GM19043 (cell line): Measurements from ENCODE around the gene STK38L.
"Not testable (repeated sequence)": the region's sequence is repeated elsewhere in the genome, so short reads cannot be mapped to it uniquely, and the experiment has no call there.

Experiments used
- ATAC-seq: cut with Tn5 transposase; IDR thresholded peaks from one replicate; pipeline ENCODE4 v1.9.1; 2021; ENCODE audit warnings: low read depth; ENCODE audit not compliant: unreplicated experiment

The STK38L gene

DNA sequence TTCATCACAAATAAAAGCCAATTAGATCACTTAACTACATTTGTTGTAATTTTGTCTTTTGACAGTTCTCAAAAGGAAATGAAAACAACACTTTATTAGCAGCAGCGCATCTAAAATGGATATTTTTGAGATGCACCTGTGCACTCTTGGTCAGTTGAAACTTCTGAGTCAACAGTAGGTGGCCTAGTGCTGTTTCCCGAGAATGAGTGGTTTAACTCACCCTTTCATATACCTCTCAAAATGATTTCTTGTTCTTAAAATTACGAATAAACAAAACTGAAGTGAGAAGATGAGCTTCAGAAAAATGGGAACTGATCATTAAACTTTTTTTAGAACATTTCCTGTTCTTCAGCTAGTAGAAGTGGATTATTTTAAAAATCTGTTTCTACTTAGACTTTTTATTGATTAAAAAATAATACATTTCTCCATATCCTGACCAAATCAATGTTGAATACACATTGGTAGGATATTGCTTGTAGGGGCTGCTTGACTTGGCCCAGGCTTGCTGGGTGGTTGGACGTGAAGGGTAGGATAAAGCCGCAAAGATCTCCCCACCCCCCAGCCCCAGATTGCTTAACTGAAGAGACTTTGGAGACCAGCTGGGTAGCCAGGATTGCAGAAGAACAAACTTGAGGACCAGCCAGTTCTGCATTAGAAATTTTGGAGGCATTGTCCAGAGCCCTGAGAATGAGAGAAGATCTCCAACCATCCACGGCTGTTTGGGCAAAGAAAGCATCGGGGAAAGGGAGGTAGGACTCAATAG is 22.3 kb upstream of the STK38L start:
- peak; percentile 70 for ATAC-seq

DNA sequence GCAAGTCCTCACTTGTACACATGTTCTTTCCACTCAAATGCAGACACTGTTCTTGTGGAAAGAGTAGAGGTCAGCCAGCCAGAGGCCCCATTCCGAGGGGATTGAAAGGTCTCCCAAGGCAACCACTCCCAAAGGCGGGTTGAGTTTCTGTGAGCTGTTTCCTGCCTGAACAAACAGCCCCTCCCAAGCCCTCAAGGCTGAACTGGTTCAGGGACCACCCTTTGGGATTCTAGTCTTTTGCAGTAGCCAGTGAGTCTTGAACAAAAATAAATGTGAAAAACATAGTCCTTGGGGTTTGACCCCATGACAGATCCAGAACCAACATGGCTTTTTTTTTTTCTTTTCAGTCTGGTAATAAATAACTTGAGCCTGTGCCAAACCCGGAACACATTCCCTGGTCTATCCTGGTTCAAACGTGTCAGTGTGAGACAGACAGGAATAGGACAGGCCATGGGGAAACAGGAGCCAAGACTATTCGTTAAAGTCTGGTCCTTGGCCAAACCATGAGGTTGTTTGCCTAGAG is 17.6 kb upstream of the STK38L start:
- no peak for ATAC-seq

DNA sequence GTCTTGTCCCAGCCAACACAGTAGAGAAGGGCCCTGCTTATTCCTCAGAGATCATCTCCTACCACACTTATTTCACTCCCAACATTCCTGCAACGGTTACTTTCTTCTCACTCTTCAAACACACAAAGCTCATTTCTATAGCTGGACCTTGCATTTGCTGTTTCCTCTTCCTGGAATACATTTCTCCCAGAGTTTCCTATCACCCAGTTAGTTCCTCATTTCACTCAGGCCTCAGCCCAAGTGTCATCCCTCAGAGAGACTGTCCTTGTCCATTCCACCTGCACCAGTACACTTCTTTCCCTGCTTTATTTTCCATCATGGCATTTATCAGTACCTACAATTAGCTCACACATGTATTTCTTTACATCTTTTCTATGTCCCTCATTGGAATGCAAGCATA is 14.7 kb upstream of the STK38L start:
- no peak for ATAC-seq

DNA sequence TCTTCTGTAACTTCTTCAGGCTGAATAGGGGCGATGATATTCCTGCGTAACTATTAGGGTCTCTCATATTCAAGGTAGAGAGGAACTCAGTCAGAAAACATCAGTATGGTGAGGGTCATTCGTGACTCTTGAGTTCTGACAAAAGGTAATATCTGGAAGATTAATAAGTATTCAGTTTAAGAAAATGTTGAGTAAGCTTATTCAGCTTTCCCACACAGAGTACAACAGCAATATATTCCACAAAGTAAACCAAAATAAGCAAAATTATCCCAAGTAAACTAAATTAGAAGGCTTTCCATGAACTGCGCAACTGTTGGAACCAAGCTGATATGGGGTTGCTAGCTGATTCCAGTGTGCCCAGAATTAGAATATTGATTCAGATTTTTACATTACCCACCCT is 12.7 kb upstream of the STK38L start:
- ATAC-seq = not testable (repeated sequence)

DNA sequence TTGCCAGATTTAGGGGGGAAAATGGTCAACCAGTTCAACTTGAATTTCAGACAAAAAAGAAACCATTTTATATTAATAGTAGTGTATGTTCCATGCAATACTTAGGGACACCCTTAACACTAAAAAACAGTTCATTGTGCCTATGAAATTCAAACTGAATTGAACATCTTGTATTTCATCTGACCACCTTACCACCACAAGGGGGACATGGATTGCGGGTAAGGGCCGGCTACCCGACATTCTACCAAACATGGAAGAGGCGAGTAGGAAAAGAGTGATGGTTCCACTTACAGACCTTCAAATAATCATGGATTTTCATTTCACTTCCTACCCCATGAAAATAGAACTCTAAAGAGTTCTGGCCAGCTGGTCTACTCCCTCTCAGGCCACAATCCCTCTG is 10.3 kb upstream of the STK38L start:
- ATAC-seq = no peak

DNA sequence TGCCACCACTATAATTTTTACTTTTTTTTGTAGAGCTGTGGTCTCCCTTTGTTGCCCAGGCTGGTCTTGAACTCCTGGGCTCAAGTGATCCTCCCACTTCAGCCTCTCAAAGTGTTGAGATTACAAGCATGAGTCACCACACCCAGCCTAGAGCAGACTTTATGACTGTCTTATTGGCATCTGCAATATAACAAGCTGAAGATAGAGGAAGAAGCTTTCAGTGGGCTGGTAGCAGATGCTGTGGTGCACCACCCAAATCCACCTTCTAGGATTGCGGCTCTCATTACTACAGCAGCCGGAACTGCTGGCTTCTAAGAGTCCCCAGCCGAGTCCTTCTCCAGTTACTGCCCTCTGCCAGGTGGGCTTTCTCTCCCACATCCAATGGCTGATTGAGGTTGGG is 7.6 kb upstream of the STK38L start:
- ATAC-seq = no peak

DNA sequence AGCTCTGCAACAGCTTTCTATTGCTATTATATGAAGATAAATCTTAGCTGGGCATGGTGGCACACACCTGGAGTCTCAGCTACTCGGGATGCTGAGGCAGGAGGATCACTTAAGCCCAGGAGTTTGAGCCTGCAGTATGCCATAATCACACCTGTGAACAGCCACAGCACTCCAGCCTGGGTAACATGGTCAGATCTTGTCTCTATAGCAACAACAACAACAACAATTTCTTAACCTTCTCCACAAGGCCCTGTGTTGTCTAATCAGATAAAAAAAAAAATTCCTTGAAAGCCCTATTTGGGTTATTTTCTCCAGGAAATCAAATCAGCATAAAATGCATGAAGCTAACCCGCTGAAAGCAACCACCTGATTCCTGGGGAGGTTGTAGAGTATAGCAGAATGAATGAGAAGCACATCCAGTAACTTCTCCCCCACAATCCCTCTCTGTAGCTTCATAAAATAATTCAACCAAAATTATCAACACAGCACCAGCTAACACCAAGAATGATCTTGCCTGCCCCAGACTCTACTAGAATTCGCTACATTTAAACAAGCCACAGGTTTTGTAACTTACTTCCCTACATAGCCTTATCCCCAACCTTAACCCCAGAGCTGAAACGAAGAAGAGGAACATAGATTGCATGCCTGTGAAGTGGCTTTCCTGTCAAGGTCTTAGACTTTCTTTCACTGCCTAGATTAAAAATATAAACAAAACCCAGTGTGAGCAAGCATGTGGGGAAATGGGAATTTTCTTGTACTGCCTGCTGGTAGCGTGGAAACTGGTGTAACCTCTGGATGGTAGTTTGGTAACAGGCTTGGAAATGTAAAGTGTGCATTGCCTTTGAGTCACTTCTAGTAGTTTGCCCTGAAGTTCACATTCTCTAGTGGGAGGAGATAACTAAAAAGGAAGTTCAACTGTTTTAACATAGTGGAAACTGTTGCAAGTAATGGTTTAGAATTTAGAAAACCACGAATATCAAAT is 6.0 kb upstream of the STK38L start:
- no peak for ATAC-seq

DNA sequence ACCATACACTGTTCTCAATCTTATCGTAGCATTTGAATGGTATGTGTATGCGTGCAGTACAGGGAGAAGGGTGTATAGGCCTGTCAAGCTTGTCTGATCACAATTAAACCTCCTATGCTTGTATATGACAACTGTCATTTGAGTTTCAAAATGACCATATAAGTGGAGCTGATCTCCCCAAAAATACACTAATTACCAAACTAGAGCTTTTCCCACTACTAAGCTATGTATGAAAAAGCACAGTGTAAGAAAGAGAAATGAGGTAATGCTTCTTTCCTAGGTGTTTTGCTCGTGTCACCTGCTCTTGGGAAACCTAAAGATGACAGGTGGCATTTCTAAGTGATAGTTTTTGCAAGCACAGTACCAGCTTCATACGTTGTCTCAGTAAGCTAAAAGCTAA is 1.1 kb upstream of the STK38L start:
- ATAC-seq = no peak

DNA sequence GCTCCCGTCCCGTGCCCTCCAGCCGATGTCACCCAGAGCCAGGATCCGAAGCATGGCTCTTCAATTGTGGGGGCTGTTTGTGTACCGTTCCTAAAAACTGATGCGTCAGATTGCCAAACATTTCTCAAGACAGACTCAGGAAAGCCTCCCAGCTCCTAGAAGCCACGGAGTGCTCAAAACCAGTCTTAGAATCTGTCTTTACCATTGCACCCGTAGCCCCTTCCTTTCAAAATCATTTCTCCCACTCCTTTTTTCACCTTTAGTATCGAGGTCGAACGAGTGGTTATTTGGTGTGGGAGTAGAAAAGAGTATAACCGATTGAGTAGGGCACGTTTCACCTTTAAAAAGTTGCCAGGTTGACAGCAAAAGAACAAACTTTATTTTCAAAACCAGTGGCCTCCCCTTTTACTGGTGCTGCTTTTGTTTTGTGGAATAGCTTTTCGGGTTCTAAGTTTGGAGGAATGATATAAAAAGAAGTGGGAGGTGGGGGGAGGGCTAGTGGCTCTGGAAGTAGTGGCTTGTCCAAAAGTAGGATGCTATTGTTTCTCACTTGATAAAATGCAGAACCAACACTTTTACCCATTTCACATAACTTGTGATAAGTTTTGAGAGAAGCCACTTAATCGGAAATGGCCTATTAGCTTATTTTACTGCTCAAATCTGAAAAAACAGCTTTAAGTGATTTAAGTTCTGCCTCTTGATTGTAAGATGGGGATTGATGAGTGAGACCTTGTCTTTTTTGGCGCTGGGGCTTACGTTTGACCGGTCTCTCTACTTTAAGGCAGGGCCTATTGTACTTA is 803 bp downstream of the STK38L start:
- ATAC-seq = no peak

DNA sequence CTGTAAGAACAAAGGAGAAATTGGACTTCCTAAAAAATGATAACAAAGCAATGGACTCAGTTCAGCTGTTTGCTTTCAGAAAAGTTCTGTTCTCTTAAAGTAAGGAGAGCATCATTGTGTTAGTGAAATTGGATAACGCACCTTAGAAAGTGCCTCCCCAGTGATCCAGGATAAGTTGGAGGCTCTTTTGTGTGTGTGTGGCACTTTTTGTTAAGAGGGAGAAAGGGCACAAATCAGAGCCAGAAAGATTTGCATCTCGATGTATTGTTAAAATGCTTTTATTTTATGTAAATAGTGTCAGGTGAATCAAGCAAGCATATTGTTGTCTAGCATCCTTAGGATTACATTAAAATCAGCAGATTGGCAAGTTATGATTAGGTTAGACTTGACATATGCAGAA is 2.1 kb downstream of the STK38L start:
- ATAC-seq = no peak

DNA sequence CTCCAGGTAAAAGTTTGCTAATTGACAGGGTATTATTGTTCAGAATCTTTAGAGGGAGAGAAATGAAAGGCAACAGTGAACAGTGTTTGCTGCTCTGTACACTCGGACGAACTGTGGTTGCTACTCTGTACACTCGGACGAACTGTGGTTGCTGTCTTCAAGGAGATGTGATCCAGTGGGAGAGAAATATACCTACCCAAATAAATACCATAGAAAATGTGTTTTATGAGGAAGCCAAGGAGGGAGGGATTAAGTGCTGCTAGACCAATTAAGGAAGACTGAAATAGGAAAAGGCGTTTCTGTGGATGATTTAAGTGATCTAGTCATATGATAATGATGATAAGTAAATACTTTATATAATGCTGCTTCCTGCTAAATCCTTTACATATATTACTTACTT is 2.7 kb downstream of the STK38L start:
- ATAC-seq = no peak

DNA sequence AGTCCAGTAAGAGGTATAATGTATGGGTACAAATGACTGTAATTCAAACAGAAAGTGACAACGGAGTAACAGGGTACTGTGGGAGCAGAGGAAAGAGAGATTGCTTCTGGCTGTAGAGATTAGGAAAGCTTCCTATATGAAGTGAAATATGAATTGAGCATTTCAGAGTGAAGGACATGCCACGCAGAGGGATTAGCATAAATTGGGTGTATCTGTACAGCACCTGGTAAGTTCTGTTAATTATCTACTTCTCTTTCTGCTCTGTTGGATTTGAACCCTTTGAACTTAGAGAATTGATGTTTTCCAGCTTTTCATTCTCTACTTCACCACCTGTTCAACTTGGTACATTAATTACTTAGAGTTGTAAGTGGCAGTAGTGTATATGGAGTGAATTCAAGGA is 8.8 kb downstream of the STK38L start:
- ATAC-seq = peak; percentile 76

DNA sequence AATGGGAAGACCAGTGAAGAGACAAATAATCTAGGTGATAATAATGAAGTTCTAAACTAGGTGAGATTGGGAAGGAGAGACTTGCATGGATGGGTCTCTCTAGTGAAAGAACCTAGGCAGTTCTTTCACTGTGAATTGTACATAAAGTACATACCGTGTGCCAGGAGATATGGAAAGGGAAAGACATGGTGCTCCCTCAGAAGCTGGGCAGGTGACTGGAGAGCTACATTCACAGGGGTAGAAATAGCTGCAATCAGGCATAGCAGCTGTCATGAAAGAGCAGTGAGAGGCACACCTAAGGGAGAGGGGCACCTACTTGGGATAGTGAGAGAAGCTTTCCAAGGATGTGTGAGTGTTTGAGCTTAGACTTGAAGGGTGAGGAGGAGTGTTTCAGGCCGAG is 9.3 kb downstream of the STK38L start:
- no peak for ATAC-seq

DNA sequence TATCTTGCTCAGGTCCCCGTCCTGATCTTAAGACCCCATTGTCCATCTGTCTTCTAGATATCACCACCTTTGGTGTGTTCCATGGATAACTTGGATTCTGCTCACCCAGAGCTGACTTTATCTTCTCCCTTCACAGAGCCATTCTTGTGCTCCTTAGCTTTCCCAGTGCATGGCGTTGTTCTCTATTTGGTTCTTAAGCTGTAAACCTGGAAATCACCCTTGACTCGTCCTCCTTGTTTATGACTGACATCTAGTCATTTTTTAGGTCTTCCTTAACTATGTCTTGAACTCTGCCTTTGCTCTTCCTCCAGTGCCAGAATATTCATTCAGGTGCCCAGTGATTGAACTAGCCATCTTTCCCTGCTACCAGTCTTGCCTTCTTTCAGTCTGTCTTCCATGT is 11.7 kb downstream of the STK38L start:
- ATAC-seq = no peak

DNA sequence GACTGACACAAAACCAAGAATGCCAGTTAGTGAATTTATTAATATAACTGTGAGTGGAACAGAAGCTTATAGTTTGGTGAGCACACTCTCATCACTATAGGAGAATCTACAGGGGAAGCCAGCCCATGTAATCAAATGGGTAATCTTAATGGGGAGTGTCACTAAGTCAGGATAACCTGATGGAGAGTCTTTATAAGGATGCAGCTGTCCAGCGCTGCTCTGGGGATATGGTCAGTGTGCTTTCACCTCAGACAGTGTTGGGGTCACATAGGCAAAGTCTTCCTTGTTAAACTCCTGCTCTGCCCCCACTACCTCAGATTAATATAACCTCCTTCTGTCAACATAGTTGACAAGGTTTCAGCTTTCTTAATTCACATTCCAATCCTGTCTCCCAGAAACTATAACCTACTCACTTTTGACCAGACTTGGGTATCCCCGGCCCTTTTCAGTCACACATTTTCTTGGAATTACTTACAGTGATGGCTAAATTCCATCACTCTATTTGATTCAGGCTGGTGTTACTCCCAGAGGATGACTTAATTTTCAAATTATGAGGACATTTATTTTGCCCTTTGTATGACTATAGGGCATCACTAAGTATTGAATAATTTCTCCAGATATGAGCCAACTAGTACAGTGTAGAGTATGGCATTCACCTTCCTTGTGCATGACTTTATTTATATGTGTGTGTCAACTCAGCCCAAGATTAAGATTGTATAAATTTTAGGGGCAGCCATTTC is 13.2 kb downstream of the STK38L start:
- ATAC-seq = no peak

DNA sequence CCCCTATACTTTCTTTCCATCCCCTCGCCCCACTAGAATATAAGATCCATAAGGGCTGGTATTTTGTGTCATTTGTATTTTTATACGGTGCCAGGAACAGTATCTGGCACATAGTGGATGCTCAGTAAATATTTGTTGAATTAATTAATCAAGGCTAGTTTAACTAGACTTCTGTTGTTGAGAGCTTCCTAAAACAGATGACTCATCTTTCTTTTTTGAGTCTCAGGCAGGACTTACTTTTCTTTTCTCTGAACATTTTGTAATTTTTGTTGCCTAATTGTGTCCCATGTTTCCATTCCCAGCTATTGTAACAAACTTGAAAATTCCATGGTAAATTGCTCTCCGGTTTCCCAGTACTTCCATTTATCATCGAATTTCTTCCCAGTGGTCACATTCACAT is 16.7 kb downstream of the STK38L start:
- ATAC-seq = no peak

DNA sequence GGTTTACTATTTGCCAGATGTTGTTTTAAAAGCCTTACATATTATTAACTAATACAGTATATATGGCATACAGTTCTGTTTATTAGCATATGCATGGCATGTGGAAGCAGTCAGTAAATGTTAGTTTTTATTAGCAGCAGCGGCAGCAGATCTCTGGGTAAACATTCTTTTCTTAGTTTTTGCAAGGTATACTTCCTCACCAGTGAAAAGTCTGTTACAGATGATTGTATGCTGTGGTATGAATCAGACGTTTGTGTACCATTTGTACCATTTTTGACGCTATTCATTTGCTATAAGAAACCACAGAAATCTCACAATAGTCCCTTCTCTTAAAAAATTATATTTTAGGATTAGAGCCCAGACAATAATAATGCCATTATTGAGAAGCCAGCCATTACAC is 17.8 kb downstream of the STK38L start:
- ATAC-seq = no peak

DNA sequence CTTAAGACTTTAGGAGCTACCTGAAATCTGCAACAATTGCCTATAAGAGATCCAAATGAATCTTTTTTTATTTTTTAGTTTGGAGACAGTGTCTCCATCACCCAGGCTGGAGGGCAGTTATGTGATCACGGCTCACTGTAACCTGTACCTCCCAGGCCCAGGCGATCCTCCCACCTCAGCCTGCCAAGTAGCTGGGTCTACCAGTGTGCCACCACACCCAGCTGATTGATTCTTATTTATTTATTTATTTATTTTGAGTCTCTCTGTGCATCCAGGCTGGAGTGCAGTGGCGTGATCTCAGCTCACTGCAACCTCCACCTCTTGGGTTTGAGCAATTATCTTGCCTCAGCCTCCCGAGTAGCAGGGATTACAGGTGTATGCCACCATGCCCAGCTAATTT is 26.1 kb downstream of the STK38L start:
- no peak for ATAC-seq

DNA sequence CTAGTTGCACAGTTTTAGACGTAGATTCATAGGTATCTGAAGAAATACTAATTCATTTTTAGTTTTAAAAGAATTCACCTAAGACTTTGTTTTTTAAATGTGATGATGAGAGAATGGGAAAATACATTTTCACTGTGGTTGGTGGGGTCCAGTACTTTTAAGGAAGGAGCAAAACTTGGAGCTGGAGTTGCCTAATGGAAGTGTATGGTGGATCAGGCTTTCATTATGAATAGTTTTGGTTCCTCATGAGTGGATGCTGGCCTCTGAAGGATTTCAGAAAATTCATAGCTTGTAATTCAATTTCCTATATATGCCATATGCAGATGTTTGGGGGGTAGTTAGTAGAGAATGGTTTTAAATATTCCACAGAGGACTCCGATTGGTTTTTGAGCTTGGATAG is 27.1 kb downstream of the STK38L start:
- ATAC-seq = no peak

DNA sequence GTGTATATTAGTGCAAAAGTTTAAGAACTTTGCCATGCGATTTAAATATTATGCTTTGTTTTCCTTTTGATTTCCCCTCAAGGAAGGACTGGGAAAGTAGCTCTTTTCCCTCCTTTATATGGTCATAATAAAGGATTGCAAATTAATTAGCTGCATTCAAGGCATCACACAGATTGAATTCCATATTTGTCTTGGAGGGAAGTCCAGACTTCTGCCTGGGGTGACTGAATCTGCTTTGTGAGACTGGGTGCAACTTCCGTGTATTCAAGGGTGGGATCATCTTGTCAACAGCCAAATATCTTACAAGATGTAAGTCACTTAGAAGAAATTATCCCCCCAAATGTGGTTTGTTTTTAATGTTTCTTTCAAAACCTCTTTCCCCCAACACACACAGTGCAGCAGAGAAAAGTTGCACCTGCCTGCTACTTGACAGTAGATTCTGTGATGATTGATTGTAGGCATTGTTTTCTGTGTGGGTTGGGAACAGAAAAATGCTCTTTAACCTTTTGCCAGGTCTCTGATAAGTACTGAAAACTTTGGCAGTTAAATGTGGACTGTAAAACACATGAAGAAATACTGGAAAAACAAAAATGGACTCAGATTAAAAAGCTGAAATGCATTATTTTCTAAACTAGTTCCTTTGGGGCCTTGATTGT is 28.4 kb downstream of the STK38L start:
- no peak for ATAC-seq
